Stimulated activated CD4-positive, alpha-beta T cell treated with anti-CD3 and anti-CD28 coated beads, Interleukin-12 subunit alpha, Interleukin-12 subunit beta, amount 100 ng/mL, for 48 hours (primary cell): ENCODE results near the gene ISG15.

ENCODE experiments used
- DNase-seq, 3 donors: peaks; one replicate each; pipeline ENCODE4 v3.0.0-alpha.2; 2020; ENCODE audit warnings: low read depth in 2 of 3, low spot score in 1 of 3

ISG15 gene

DNA sequence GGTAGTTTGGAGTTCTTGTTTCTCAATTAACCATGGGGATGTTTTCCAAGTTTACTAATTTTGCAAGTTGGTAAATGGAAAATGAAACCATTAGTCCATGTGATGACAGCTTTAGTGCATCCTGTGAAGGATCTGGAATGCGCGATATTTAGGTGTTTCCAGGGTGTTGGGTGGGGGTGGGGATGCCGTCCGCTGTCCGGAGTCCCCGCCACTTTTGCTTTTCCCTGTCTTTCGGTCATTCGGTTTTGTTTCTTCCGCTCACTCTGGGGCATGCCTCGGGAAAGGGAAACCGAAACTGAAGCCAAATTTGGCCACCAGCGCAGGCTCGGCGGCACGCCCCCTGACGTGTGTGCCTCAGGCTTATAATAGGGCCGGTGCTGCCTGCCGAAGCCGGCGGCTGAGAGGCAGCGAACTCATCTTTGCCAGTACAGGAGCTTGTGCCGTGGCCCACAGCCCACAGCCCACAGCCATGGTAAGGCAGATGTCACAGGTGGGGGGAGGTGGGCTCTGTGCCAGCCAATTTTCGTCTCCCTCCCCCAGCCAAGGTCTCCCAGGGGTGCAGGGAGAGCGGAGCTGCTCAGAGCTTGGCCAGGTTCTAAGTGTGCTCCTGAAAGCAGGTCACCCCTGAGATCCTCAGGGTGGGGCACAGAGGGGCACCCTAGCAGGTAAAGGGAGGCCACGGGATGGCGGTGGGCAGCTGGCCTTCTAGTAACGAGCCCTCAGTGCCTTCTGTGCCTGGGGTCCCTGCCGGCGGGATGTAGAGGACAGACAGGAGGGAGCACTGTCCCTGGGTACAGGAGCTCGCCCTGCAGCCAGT is at the start of gene ISG15:
TSS of gene ISG15 (plus strand) at position 393 of the 817 bp plus-strand sequence. CDS start at position 470, 77 bp downstream.
- DNase-seq: peak; percentile 64 to 77 (median 74)

DNA sequence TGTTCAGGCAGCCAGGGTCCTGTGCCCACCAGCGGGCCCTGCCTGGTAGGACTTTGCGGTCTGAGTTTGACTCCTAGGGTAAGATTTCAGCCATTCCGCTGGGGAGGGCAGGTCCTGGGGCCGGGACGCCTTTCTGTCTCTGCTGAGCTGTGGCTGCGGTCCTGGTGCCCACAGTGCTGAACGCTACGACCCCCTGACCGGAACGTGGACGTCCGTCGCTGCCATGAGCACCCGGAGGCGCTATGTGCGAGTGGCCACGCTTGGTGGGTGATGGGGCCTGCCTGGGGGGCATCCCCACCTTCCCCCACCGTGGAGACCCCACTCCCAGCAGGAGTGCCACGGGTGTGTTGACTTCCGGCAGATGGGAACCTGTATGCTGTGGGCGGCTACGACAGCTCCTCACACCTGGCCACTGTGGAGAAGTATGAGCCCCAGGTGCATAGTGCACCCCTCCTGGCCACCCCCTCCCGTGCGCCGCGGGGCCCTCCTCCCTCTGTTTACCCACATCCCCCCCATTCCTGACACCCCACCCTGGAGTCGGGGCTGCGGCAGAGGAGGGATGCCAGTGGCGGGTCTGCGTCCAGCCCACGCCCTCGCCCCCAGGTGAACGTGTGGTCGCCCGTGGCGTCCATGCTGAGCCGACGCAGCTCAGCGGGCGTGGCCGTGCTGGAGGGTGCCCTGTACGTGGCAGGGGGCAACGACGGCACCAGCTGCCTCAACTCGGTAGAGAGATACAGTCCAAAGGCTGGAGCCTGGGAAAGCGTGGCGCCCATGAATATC is 49.4 kb upstream of the ISG15 start:
- no peak for DNase-seq

GRCh38 chr1:964691-965525 is 48.4 kb upstream of the ISG15 start:
- DNase-seq: no peak

DNA sequence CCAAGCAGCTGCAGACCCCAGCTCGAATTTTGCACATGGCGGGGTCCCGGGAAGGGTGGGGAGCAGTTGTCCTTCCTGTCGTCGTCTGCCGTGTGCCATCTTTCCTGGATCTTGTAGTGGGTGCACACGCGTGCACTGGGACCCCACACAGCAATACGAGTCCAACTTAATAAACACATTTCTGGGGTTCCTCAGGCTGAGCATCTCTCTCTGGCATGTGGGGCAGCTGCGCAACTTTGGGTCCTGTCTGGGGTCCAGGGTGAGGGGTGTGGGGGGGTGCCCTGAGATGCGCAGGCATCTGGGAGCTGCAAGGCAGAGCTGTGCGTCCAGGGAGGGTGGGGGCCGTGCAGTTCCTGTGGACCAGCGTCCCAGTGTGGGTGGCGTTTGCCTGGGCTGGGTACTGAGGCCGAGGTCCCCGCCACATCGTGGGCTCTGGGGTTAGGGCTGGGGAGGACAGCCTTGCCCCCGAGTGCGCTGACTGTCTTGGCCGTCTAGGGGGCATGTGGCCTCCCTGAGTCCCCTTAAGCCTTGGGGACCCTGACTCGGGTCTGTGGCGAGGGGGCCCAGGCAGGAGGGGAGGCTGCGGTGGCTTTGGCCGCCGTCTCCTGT is 47.7 kb upstream of the ISG15 start:
- no peak for DNase-seq

- peak in 1 of 3 donors; percentile 30 for DNase-seq
Measured at GRCh38 chr1:966135-966703, 47.1 kb upstream of the ISG15 start, which contains the start of gene PLEKHN1. PLEKHN1 (plus strand) TSS chr1:966482; CDS start chr1:966532, 50 bp downstream.

DNA sequence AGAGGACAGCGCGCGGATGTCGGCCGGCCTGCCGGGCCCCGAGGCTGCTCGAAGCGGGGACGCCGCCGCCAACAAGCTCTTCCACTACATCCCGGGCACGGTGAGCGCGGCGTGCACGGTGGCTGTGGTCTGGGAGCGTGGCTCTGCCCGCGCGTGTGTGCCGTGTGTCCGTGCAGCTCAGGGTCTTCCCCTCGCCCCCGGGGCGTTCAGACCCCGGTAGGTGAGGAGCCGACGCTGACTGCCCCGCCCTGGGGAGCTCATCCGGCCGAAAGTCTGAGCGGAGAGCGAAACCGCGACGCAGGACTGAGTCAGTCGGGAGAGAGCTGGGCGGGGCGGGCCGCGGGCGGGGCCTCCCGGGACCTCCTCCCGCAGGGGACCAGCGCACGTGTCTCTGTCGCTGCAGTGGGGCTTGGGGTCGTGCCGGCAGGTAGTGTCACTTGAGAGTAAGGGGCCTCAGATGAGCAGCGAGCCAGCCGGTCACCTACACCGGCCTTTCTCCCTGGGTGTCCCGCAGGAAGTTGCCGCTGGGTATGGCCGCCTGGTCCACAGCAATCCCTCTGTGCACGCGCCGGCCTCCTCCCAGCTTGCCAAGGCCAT is 46.5 kb upstream of the ISG15 start:
- peak; percentile 58 to 83 (median 74) for DNase-seq

DNA sequence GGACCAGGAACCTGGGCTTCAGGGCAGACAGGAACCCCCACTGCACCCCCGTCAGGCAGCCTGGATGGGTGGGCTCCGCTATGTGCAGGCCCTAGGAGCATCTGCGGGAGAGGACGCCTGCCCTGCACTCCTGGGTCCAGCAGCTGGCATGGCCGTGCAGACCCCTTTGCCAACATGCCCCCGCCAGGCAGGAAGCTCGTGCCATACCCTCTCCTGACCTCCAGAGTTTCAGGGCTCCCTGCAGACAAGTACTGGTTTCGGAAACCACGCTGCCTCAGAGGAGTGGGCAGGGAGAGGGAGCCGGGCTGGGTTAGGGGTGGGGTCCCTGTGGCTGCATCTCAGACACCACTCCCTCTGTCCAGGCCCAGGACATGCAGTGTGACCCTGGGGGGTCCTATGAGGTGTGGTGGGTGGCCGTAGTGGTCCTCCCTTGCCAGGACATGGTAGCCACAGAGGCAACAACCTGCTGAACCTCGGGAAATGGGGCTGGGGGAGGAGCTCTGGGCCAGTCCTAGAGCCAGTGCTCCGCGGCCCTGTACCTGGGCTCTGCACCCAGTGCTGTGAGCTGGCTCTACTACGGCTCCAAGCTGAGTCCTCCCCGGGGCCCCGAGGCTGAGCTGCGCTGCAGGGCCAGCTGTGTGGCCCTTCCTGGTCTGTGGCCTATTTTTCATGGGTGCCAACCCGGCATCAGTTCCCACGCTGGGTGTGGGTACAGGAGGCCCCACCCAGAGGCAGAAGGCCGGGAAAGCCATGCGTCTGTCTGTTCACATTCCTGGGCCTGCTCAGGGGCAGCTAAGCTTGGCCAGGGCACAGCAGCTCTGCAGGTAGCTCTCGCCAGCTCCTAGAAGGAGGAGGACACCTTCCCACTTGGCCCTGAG is 45.6 kb upstream of the ISG15 start:
- no peak for DNase-seq

- no peak for DNase-seq
Measured at GRCh38 chr1:969260-969855, 43.9 kb upstream of the ISG15 start.

- DNase-seq: no peak
Measured at GRCh38 chr1:970242-970972, 42.9 kb upstream of the ISG15 start.

- no peak for DNase-seq
Measured at GRCh38 chr1:970973-971730, 42.1 kb upstream of the ISG15 start.

GRCh38 chr1:971751-972506 is 41.4 kb upstream of the ISG15 start:
- DNase-seq: no peak

DNA sequence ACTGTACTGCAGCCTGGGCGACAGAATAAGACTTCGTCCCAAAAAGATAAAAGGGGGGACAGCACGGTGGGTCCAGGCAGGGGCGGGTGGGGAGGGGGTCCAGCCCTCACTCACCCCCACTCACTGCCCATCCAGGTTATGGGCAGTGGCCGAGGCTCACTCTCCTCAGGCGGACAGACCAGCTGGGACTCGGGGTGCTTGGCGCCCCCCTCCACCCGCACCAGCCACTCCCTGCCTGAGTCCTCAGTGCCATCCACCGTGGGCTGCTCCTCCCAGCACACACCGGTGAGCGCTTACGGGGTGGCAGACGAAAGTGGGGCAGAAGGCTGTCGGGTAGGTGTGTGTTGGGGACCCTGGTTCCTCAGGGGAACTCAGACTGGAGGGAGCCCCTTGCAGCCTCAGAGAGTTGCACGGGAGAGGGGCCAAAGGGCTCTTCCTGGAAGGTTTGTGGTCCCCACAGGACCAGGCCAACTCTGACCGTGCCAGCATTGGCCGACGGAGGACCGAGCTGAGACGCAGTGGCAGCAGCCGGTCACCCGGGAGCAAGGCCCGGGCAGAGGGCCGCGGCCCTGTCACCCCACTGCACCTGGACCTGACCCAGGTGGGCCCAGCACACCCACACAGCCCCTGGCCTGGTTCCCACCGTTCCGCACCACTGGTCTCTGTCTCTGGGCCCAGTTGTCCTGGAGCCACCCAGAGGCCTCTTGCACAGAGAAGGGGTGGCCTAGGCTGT is 40.4 kb upstream of the ISG15 start:
- no peak for DNase-seq

- DNase-seq: no peak
Measured at GRCh38 chr1:973459-974292, 39.6 kb upstream of the ISG15 start.

DNA sequence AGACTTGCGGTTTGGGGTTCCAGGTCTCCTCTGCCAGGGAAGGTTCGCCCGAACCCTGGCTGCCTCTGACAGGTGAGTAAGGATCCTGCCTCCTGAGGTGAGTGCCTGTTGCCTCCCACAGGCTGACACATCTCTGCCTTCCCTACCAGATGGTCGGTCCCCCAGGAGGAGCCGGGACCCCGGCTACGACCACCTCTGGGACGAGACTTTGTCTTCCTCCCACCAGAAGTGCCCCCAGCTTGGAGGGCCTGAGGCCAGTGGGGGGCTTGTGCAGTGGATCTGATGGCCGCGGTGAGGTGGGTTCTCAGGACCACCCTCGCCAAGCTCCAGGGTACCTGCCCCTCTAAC is 39.0 kb upstream of the ISG15 start:
- no peak for DNase-seq

GRCh38 chr1:974687-975328 is 38.5 kb upstream of the ISG15 start:
- DNase-seq: no peak
